Loucy (cell line): ENCODE measurements around the gene CDH15.

Experiments
- CTCF ChIP-seq: fragments of 200-600 bp; sonication (generic); conservative IDR thresholded peaks from 2 replicates; pipeline ENCODE4 v1.5.1; 2014; ENCODE audit warnings: mild to moderate bottlenecking, antibody characterized with exemption, low read length
- EZH2phosphoT487 ChIP-seq: fragments of 200-600 bp; IDR thresholded peaks from 2 replicates; pipeline ENCODE4 v1.6.1; 2018; ENCODE audit warnings: antibody characterized with exemption, mild to moderate bottlenecking, moderate library complexity, borderline replicate concordance

GRCh38 chr16:89144681-89145080 is 26.9 kb upstream of the CDH15 start:
- TF ChIP-seq CTCF (no peak), EZH2phosphoT487 (no peak)
